DMS53 treated with DMSO at 0.1 percent for 48 hours (cell line): Measurements from ENCODE around the gene MAOA.
"Not testable (repeated sequence)": the region's sequence is repeated elsewhere in the genome, so short reads cannot be mapped to it uniquely, and the experiment has no call there.

Source experiments
- DNase-seq: peaks from one replicate; lab custom pipeline; 2025; ENCODE audit not compliant: unreplicated experiment; lab: John Stamatoyannopoulos, UW

The MAOA gene

GRCh38 chrX:43656005-43656494 lies at the start of gene MAOA:
TSS of gene MAOA (plus strand) at chrX:43656299. CDS start at chrX:43656342, 43 bp downstream.
- DNase-seq = no peak

- no peak for DNase-seq
These were observed 43.7 kb upstream of the MAOA start for GRCh38 chrX:43612400-43612799.

- DNase-seq = no peak
These were observed 40.4 kb upstream of the MAOA start for GRCh38 chrX:43615660-43616059.

- DNase-seq = no peak
These were observed 37.5 kb upstream of the MAOA start for GRCh38 chrX:43618366-43619205.

GRCh38 chrX:43619861-43620260 lies 36.2 kb upstream of the MAOA start:
- DNase-seq = not testable (repeated sequence)

GRCh38 chrX:43627147-43627546 lies 29.0 kb upstream of the MAOA start:
- DNase-seq = no peak

- DNase-seq = no peak
These were observed 28.4 kb upstream of the MAOA start for GRCh38 chrX:43627669-43628068.

- DNase-seq = no peak
These were observed 26.9 kb upstream of the MAOA start for GRCh38 chrX:43629229-43629628.

GRCh38 chrX:43631841-43632240 lies 24.3 kb upstream of the MAOA start:
- DNase-seq = no peak

- DNase-seq = no peak
These were observed 23.0 kb upstream of the MAOA start for GRCh38 chrX:43633081-43633480.

- no peak for DNase-seq
These were observed 22.3 kb upstream of the MAOA start for GRCh38 chrX:43633757-43634156.

GRCh38 chrX:43640482-43640881 lies 15.6 kb upstream of the MAOA start:
- no peak for DNase-seq

GRCh38 chrX:43641691-43642090 lies 14.4 kb upstream of the MAOA start:
- DNase-seq = no peak

GRCh38 chrX:43643201-43643600 lies 12.9 kb upstream of the MAOA start:
- no peak for DNase-seq

GRCh38 chrX:43643662-43644061 lies 12.4 kb upstream of the MAOA start:
- DNase-seq = no peak

- no peak for DNase-seq
These were observed 11.9 kb upstream of the MAOA start for GRCh38 chrX:43644124-43644701.

- no peak for DNase-seq
These were observed 9.3 kb upstream of the MAOA start for GRCh38 chrX:43646800-43647199.

- peak; percentile 85 for DNase-seq
These were observed 1.5 kb upstream of the MAOA start for GRCh38 chrX:43654431-43655150.

GRCh38 chrX:43655151-43656004 lies 721 bp upstream of the MAOA start:
- DNase-seq = peak; percentile 16

- DNase-seq = no peak
These were observed 1.6 kb downstream of the MAOA start for GRCh38 chrX:43657671-43658070.
